NCI-H2227 treated with DMSO at 0.1 percent for 48 hours (cell line): ENCODE measurements around the gene EYA4.
A peak's percentile ranks its signal among the peaks of the same experiment; 100 is the strongest.
"Not testable (repeated sequence)": the region's sequence is repeated elsewhere in the genome, so short reads cannot be mapped to it uniquely, and the experiment has no call there.

Source experiments
- DNase-seq: peaks from one replicate; lab custom pipeline; 2025; lab: John Stamatoyannopoulos, UW

EYA4 gene

DNA sequence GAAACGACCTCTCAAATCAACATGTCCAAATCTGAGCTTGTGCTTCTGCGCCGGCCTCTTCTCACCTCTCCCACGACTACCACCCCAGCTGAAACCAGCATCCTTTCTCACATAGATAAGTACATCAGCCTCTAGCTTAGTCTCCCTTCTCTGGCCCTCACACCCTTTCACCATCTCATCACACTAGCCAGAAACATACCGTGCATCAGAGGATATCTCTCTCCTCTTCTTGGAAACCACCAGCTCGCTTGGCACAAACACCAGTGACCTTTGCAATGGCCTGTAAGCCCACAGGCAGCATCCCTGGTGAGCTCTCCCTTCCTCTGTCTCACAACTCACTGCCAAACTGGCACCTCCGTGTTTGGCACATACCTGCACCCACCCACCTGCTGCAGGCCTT is 291.8 kb downstream of the EYA4 start:
- DNase-seq, result no peak

DNA sequence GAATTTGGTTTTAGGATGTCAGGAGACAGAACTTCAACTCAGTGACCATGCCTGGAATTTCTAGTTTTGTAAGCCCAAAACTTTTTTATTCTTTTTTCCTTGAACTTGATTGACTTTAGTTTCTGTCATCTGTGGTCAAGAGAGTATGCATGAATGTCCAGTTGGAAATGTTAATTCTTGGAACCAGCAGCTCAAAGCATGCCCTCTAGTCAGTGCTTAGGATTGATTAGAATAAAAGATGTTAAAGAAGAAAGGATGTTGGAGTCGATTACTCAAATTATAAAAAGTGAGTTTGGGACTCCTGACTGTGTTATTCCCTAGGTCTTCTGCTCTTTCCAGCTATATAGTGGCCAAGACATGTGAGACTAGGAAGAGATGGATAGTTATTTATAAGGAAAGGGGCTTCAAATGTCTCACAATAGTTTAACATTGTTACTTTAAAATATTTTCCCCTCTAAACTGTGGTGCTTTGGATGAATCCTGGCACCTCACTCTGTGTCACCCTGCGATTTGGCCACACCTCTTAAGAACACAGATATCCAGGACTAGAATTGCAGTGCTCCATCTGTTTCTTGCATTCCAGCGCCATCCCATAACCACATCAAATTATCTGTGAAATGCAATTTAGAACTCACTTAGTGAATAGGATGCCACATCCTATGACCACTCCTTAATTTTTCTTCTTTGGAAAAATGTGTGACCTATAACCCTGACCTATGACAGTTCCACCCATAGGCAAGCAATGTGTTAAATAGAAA is 298.5 kb downstream of the EYA4 start:
- no peak for DNase-seq

- DNase-seq, result no peak
These were observed 299.2 kb downstream of the EYA4 start for GRCh38 chr6:133540361-133540760.

DNA sequence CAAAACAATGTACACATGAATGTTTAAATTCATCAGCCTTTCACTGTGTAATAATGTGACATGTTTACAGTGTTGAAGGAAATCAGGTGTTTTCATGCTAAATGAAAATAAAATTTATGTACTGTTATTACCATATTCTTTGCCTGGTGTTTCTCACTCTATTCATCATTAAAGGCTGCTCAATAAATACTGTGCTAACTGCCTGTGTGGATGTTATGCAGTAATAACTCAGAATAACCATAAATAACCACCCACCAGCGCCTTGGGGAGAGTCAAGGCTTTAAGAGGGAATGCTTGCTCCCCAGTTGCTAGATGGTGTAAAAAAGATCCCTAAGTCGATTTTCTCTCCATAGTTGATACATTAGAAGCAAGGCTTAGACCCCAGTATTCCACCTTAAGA is 299.9 kb downstream of the EYA4 start:
- DNase-seq, result no peak

DNA sequence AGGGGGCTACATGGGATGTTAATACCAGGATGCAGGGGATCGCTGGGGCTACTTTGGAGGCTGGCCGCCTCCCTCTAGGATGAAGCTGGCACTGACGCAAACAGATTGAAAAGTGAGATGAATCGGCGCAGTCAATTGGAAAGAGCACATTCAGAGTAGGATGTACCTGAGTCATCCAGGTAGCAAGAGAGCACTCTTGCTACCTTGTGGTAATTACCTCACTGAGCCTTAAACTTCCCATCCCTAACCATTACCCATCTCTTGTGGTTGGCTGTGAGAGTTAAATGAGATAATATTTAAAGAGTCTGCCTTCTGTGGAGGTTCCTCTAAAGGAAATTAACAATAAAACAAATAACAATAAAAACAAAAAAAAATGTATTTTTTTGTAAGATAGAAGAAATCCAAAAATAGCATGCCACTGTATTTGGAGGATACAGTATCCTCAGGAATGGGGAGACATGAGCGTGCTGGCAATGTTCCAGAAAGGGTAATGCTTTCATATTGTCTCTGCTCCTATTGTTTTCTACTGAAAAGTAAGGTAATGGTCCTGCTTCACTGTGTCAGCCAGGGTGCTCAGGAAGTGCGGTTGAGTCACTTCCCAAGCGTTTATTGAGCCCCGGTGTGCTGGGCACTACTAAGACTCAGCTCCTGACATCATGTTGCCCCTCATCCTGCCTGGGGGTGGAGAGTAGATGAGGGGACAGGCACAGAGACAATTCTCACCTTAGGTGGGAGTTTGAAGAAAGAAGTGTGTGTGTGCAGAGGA is 301.1 kb downstream of the EYA4 start:
- DNase-seq, result no peak

- no peak for DNase-seq
These were observed 303.3 kb downstream of the EYA4 start for GRCh38 chr6:133544419-133544818.

GRCh38 chr6:133546098-133546497 is 304.9 kb downstream of the EYA4 start:
- DNase-seq, result no peak

- DNase-seq, result no peak
These were observed 306.0 kb downstream of the EYA4 start for GRCh38 chr6:133547136-133547535.

DNA sequence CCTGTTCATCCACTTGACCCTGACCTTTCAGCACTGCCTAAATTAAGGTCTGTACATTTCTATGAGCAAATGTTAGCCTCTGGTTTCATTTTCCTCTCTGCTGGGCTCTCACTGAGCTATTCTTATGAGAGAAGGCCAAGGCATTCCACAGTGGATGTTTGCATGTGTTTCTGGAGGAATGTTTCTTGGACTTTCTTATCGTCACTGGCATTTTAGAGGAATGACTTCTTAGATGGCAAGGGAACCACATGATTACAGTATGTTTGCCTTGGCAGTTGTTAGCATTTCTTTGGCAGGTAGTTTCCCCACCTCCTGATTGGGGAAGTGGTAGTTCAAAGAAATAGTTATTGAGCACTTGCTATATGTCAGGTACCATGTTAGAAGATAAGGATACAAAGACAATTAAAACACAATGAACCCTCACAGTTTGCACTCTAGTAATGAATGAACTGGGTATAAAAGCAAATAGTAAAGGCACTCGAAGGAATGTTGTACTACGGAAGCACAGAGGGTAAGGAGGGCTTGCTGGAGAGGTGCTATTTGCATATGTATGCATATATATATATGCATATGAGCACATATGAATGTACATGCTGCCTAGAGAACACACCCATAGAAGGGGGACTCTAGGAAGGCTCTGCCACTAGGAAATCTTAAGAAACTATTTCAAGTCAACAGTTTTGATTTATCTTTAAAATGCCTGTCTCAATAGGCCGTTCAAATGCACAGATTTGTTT is 307.4 kb downstream of the EYA4 start:
- no peak for DNase-seq

DNA sequence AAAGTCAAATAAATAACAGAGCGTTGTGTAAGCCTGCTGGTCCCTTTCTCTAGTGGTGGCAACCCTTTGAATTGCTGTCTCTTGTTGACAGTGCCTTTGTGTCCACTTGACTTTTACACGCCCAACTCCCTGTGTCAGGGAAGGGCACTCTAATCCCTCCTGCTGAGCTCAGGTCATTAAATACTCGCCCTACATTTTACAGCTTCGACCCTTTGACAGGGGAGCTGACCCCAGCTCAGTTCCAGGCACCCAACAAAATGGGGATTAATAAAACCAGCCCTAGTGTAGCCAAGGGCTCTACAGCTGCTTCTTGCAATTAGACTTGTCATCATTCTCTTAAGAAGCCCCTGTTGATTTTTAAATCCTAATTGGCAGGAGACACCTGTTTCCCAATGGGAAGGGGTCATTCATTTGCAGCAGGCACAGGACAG is 308.2 kb downstream of the EYA4 start:
- no peak for DNase-seq

- DNase-seq, result no peak
These were observed 308.9 kb downstream of the EYA4 start for GRCh38 chr6:133550026-133550425.

DNA sequence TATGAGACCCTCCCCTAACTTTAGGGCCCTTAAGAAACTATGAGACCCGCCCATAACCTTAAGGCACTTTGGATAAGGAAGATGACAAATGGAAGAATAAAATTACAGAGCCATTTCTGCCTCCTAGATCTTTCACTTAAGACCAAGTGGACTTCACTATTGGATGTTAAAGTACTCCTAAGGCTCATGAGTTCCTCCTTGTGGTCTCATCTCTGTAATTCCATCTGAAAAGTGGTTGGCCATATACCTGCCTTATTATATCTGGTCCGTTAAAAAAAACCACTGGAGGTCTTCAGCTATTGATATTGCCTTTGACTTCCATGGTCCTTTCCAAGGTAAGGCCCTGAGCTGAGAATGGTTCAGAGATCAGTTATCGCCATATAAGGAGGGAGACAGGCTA is 310.3 kb downstream of the EYA4 start:
- DNase-seq, result no peak

DNA sequence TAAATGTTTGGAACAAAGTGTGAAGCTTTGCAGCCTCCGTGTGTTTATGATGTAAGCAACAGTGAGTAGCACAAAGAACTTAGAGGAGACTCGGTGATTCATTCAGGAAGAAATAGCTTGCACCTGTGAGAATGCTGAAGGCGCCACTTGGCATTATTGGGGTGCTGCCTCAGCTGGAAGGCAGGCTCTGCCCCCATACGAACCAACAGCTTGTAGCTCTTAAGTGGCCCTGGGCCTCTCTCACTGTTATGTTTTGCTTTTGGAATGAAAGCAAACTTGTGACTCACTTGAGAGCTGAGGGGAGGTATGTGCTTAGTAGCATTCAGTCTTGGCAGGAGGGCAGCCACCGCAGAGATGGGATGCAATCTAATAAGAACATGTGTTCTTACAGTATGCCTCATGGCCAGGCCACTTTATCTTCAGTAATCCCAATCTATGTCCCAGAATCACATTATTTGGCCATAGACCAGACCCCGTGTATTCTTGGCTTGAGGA is 310.7 kb downstream of the EYA4 start:
- no peak for DNase-seq

- DNase-seq, result no peak
These were observed 312.5 kb downstream of the EYA4 start for GRCh38 chr6:133553652-133554051.

DNA sequence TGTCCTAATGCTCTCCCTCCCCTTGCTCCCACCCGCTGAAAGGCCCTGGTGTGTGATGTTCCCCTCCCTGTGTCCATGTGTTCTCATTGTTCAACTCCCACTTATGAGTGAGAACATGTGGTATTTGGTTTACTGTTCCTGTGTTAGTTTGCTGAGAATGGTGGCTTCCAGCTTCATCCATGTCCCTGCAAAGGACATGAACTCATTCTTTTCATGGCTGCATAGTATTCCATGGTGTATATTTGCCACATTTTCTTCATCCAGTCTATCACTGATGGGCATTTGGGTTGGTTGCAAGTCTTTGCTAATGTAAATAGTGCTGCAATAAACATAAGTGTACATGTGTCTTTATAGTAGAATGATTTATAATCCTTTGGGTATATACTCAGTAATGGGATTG is 313.0 kb downstream of the EYA4 start:
- DNase-seq, result not testable (repeated sequence)

DNA sequence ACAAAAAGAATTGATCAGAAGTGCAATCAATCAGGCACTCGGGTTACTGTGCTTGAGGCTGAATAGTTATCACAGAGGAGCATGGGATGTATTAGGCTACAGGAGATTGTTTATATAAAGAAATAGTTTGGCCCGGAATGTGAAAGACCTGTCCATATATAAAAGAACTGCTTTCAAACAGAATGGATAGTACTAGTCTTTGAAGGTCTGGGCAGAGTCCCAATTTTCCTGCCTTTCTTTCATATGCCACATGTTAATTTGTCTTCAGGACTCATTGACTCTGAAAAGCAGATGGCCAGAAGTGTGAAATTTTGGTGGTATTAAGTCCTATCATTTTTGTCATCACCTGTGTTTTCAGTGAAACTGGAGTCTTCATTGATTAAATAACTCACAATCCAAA is 314.5 kb downstream of the EYA4 start:
- DNase-seq, result no peak

GRCh38 chr6:133559926-133560325 is 318.8 kb downstream of the EYA4 start:
- no peak for DNase-seq

DNA sequence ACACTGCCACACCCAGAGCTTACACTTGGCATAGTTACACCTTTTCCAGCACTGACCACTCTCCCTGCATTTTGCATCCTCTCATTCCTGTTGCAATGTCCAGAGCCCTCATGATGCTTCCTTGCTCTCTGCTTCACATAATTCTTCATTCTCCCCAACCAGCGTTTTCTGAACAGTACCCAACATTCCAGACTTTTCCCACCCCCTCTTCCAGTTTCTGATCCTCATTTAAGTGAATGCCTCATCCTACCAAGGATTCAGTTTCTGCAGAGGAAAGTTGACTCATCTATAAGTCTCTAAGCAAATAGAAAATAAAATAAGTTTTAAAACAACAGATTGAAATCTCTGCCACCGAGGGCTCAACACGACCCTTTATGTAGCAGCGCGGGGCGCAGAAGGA is 326.5 kb downstream of the EYA4 start:
- DNase-seq, result no peak

GRCh38 chr6:133568970-133569889 is 328.1 kb downstream of the EYA4 start:
- DNase-seq, result peak; percentile 1

- DNase-seq, result no peak
These were observed 330.5 kb downstream of the EYA4 start for GRCh38 chr6:133571681-133572080.

DNA sequence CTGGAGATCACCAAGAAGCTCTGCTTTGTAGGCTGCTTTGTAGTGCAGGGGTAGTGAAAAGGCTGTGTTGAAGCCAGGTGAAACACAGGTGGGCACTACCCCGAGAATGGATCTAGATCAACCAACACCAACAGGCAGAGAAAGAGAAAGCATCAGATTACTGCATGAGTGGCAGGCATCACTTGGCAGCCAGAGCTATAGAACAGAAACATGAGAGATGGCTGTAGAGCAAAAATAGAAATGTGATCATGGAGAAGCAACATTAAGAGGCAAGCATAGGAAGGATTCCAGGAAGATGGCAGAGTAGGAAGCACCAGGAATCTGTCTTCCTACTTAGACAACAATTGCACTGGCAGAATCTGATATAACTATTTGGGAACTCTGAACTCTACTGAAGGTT is 336.7 kb downstream of the EYA4 start:
- no peak for DNase-seq
